Fibroblast of lung (primary cell): ENCODE results near the gene KLHL5. TPM values are rescaled to one million over a fixed set of nuclear protein-coding genes. Genes with fewer than 3 reads are reported as not detected.
A peak's percentile ranks its signal among the peaks of the same experiment; 100 is the strongest.

Experiments
- DNase-seq, 2 donors: peaks; one replicate each; pipeline versions ENCODE4 v3.0.0 to v3.0.0-alpha.2; 2010; ENCODE audit warnings: low read depth in 2 of 2
- H2AFZ ChIP-seq: 2 replicates; pipeline ENCODE4 v1.5.1; 2012; ENCODE audit warnings: low read length, control low read depth, inconsistent platforms
- H3K27ac ChIP-seq: 2 replicates; pipeline ENCODE4 v1.5.1; 2011; ENCODE audit warnings: low read length, control low read depth; ENCODE audit not compliant: insufficient read depth
- H3K27me3 ChIP-seq: 2 replicates; pipeline ENCODE4 v1.5.1; 2011; ENCODE audit warnings: mild to moderate bottlenecking, low read length; ENCODE audit not compliant: control insufficient read depth, insufficient read depth
- H3K36me3 ChIP-seq: 2 replicates; pipeline ENCODE4 v1.5.1; 2011; ENCODE audit warnings: low read length; ENCODE audit not compliant: control insufficient read depth, insufficient read depth
- H3K4me1 ChIP-seq: 2 replicates; pipeline ENCODE4 v1.5.1; 2011; ENCODE audit warnings: low read length; ENCODE audit not compliant: control insufficient read depth, insufficient read depth; ENCODE audit errors: extremely low read depth
- H3K4me2 ChIP-seq: 2 replicates; pipeline ENCODE4 v1.5.1; 2011; ENCODE audit warnings: low read length, control low read depth; ENCODE audit not compliant: insufficient read depth; ENCODE audit errors: extremely low read depth
- H3K4me3 ChIP-seq, 4 experiments: fragments of 200-600 bp in 1 of 4; sonication (generic) in 1 of 4; replicated peaks in 1 of 4; 2 replicates each; pipeline ENCODE4 v1.5.1; 2011 to 2016; ENCODE audit warnings: low read length in 4 of 4, low read depth in 3 of 4, mild to moderate bottlenecking in 3 of 4, control low read depth in 2 of 4, inconsistent platforms in 1 of 4, mixed read lengths in 1 of 4; ENCODE audit not compliant: insufficient read depth in 1 of 4; ENCODE audit errors: control extremely low read depth in 1 of 4
- H3K79me2 ChIP-seq: 2 replicates; pipeline ENCODE4 v1.5.1; 2012; ENCODE audit warnings: mild to moderate bottlenecking, low read length, inconsistent platforms; ENCODE audit not compliant: control insufficient read depth, insufficient read depth
- H3K9ac ChIP-seq: 2 replicates; pipeline ENCODE4 v1.5.1; 2011; ENCODE audit warnings: mild to moderate bottlenecking, low read length, control low read depth; ENCODE audit not compliant: insufficient read depth
- H3K9me3 ChIP-seq: 2 replicates; pipeline ENCODE4 v1.5.1; 2012; ENCODE audit warnings: low read depth, low read length; ENCODE audit not compliant: control insufficient read depth, insufficient read depth
- H4K20me1 ChIP-seq: 2 replicates; pipeline ENCODE4 v1.5.1; 2011; ENCODE audit warnings: low read length; ENCODE audit not compliant: control insufficient read depth, insufficient read depth; ENCODE audit errors: extremely low read depth
- EZH2 ChIP-seq: IDR thresholded peaks from 2 replicates; pipeline ENCODE4 v1.5.1; 2012; ENCODE audit warnings: low read length, control low read depth, mild to moderate bottlenecking; ENCODE audit errors: missing control alignments
- polyA minus RNA-seq: library from RNA; depleted of rRNA, polyadenylated mRNA; stranded (reverse); fragments of >200 nt; gene quantifications from 2 replicates; pipeline ENCODE4 v1.2.3, GENCODE V29; 2011; ENCODE audit warnings: low replicate concordance
- polyA plus RNA-seq, 2 donors: library from polyadenylated mRNA; depleted of rRNA in 1 of 2; stranded (reverse) in 1 of 2; unstranded in 1 of 2; fragments of >200 nt; gene quantifications; 2 replicates each; pipeline ENCODE4 v1.2.1, GENCODE V29; 2011 to 2012; ENCODE audit warnings: missing spikeins in 1 of 2
- total RNA-seq: library from RNA; depleted of rRNA; stranded (reverse); fragments of >200 nt; gene quantifications from 2 replicates; pipeline ENCODE4 v1.2.1, GENCODE V29; 2014
- TF ChIP-seq, protein P1 (sequence below), 2 donors: IDR thresholded peaks in 1 of 2; conservative IDR thresholded peaks in 1 of 2; 1 replicate in 1 of 2; 2 replicates in 1 of 2; pipeline ENCODE4 v1.5.1; 2011 to 2012; ENCODE audit warnings: low read length in 2 of 2, control low read depth in 1 of 2, inconsistent platforms in 1 of 2, low read depth in 1 of 2, mild to moderate bottlenecking in 1 of 2

KLHL5 gene, protein sequence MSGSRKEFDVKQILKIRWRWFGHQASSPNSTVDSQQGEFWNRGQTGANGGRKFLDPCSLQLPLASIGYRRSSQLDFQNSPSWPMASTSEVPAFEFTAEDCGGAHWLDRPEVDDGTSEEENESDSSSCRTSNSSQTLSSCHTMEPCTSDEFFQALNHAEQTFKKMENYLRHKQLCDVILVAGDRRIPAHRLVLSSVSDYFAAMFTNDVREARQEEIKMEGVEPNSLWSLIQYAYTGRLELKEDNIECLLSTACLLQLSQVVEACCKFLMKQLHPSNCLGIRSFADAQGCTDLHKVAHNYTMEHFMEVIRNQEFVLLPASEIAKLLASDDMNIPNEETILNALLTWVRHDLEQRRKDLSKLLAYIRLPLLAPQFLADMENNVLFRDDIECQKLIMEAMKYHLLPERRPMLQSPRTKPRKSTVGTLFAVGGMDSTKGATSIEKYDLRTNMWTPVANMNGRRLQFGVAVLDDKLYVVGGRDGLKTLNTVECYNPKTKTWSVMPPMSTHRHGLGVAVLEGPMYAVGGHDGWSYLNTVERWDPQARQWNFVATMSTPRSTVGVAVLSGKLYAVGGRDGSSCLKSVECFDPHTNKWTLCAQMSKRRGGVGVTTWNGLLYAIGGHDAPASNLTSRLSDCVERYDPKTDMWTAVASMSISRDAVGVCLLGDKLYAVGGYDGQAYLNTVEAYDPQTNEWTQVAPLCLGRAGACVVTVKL
- total RNA-seq (120 and 152 TPM in 2 replicates), polyA plus RNA-seq (40.0 and 88.3 TPM in 2 replicates), polyA minus RNA-seq (9.9 and 21.1 TPM in 2 replicates)
- polyA plus RNA-seq (2012) = 29.8 and 58.3 TPM in 2 replicates

DNA sequence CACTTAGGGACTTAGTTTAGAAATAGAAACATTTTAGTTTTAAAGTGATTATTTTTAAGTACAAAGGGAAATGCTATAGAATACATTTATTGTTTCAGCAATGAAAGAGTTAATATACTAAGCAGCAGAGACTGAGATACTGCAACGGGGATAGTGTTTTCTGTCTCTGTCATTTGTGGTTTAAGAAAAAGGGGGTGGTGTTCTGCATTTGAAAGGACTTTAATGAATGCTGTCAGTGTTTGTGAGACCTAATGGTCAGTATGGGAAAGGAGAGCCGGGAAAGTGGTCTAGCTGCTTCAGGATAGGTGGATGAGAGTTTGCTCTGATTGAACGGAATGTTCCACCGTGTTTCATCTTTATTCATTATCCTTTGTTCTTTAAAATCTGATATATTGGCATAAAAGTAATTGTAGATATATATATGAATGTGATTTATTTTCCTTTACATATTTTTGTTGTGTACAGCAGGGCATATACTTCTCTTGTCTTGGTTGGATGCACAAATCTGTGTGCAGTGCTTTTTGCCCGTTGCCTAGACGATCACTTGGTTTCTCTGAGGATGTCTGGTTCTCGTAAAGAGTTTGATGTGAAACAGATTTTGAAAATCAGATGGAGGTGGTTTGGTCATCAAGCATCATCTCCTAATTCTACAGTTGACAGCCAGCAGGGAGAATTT, at the start of gene KLHL5:
Gene KLHL5, plus strand, starts transcription at position 139 of the 676 bp plus-strand sequence. Its CDS starts 421 bp downstream, at position 560.
- Histone ChIP-seq H3K4me3 (no peak within 1 kb of the TSS), H3K4me1 (no peaks in the 10 kb centered on the region), H3K27me3 (no peaks in the 10 kb centered on the region), H3K27ac (no peak within 1 kb of the TSS), H3K36me3 (no peaks in the 10 kb centered on the region), H3K9ac (no peak within 1 kb of the TSS), H2AFZ (no peak within 1 kb of the TSS), H3K9me3 (no peaks in the 10 kb centered on the region), H3K79me2 (no peaks in the 10 kb centered on the region), H4K20me1 (no peaks in the 10 kb centered on the region), H3K4me2 (no peak within 1 kb of the TSS)
- DNase-seq = peak in 1 of 2 donors; percentile 41
- no peak for TF ChIP-seq EZH2
- TF ChIP-seq, protein P1, sequence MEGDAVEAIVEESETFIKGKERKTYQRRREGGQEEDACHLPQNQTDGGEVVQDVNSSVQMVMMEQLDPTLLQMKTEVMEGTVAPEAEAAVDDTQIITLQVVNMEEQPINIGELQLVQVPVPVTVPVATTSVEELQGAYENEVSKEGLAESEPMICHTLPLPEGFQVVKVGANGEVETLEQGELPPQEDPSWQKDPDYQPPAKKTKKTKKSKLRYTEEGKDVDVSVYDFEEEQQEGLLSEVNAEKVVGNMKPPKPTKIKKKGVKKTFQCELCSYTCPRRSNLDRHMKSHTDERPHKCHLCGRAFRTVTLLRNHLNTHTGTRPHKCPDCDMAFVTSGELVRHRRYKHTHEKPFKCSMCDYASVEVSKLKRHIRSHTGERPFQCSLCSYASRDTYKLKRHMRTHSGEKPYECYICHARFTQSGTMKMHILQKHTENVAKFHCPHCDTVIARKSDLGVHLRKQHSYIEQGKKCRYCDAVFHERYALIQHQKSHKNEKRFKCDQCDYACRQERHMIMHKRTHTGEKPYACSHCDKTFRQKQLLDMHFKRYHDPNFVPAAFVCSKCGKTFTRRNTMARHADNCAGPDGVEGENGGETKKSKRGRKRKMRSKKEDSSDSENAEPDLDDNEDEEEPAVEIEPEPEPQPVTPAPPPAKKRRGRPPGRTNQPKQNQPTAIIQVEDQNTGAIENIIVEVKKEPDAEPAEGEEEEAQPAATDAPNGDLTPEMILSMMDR (conservative IDR thresholded peaks at IDR 0.05 in 1 of 2, IDR thresholded peaks at IDR 0.05 in 1 of 2; ENCODE audit: low read depth in 1 of 2, low read length in 2 of 2) = no peak

DNA sequence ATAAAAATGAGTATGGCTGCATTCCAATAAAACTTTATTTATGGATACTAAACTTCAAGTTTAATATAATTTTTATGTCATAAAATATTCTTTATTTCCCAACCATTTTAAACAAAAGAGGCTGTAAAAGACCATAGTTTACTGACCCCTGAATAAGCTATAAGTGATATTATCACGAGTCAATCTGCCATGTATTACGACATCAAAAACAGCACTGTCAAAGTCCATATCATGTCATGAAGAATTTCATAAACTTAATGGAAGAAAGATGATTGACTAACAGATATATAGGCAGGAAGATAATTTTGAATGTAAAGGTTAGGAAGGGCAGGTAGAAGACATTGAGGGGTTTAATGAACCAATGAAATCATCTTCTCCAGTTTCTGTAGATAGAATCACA, 48.0 kb upstream of the KLHL5 start:
- Histone ChIP-seq H3K36me3 (no peaks in the 10 kb centered on the region), H3K79me2 (no peaks in the 10 kb centered on the region), H3K4me1 (no peaks in the 10 kb centered on the region), H3K9ac (no peak overlapping the region), H2AFZ (no peak overlapping the region), H3K27me3 (no peaks in the 10 kb centered on the region), H3K9me3 (no peaks in the 10 kb centered on the region), H3K4me3 (no peak overlapping the region), H3K27ac (no peak overlapping the region), H3K4me2 (no peak overlapping the region), H4K20me1 (no peaks in the 10 kb centered on the region)
- no peak for DNase-seq
- TF ChIP-seq, protein P1 (conservative IDR thresholded peaks at IDR 0.05 in 1 of 2, IDR thresholded peaks at IDR 0.05 in 1 of 2; ENCODE audit: low read depth in 1 of 2, low read length in 2 of 2) = no peak
- TF ChIP-seq EZH2 = no peak

DNA sequence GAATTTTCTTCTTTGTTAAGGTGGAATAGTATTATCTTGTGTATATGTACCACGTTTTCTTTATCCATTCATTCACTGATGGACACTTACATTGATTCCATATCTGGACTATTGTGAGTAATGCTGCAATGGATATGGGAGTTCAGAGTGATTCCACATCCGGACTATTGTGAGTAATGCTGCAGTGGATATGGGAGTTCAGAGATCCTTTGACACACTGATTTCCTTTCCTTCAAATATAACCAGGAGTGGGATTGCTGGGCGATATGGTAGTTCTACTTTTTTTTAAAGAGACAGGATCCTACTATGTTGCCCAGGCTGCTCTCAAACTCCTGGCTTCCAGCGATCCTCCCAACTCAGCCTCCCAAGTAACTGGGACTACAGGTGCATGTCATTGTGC, 41.9 kb upstream of the KLHL5 start:
- Histone ChIP-seq H2AFZ (no peak overlapping the region), H3K4me1 (no peaks in the 10 kb centered on the region), H3K27ac (no peak overlapping the region), H3K79me2 (no peaks in the 10 kb centered on the region), H3K4me2 (no peak overlapping the region), H3K9ac (no peak overlapping the region), H3K4me3 (no peak overlapping the region), H3K36me3 (no peaks in the 10 kb centered on the region), H4K20me1 (no peaks in the 10 kb centered on the region), H3K9me3 (no peaks in the 10 kb centered on the region), H3K27me3 (no peaks in the 10 kb centered on the region)
- TF ChIP-seq, protein P1 (conservative IDR thresholded peaks at IDR 0.05 in 1 of 2, IDR thresholded peaks at IDR 0.05 in 1 of 2; ENCODE audit: low read depth in 1 of 2, low read length in 2 of 2) = no peak
- TF ChIP-seq EZH2 = no peak
- no peak for DNase-seq
